Mucosa of descending colon (tissue), 3 donors: ENCODE results near the gene APOF. TPM values are rescaled to one million over a fixed set of nuclear protein-coding genes. Genes with fewer than 3 reads are reported as not detected.
A peak's percentile ranks its signal among the peaks of the same experiment; 100 is the strongest.

Source experiments
- ATAC-seq: fragments of 200-7000 bp; cut with Tn5 transposase; one replicate; pipeline ENCODE4 v1.9.1; 2020; ENCODE audit warnings: mild to moderate bottlenecking, moderate library complexity
- DNase-seq, 3 donors: peaks; one replicate each; pipeline ENCODE4 v3.0.0-alpha.2; 2020
- H3K36me3 ChIP-seq: fragments of 200-600 bp; one replicate; pipeline ENCODE4 v1.8.0; 2021; ENCODE audit warnings: low read depth, mild to moderate bottlenecking
- H3K4me1 ChIP-seq: fragments of 200-600 bp; one replicate; pipeline ENCODE4 v1.8.0; 2021; ENCODE audit warnings: low read depth, mild to moderate bottlenecking
- H3K4me3 ChIP-seq: fragments of 200-600 bp; one replicate; pipeline ENCODE4 v1.8.0; 2021; ENCODE audit warnings: mild to moderate bottlenecking
- H3K9me3 ChIP-seq: fragments of 200-600 bp; one replicate; pipeline ENCODE4 v1.8.0; 2021; ENCODE audit warnings: mild to moderate bottlenecking
- intact Hi-C, 2 donors: fragments of 100-400 bp; cut with DNase I in 1 of 2; cut with micrococcal nuclease in 1 of 2; formaldehyde crosslinking; loops; one replicate each; pipeline versions ENCODE4 v1.11.0 to v1.11.1; 2022; cut with DNase I, micrococcal nuclease
- total RNA-seq, 3 donors: library from RNA; stranded (reverse); fragmentation: NEBNext Ultra II Directional in 2 of 3; extraction: Animal tissue kit (Norgen Biotek cat#: 25700) in 2 of 3; gene quantifications; one replicate each; pipeline versions ENCODE4 v1.2.1 to v1.2.4, GENCODE V29; 2021 to 2023
- TF ChIP-seq, protein P1 (sequence below): fragments of 200-600 bp; IDR thresholded peaks from one replicate; pipeline ENCODE4 v1.8.0; 2022; ENCODE audit warnings: antibody characterized with exemption, mild to moderate bottlenecking
- donor health status: DM: no; HTN: no; CAD: no; lungs with moderate emphysema.
- donor health status: DM: no; HTN: no; CAD: no.
- donor health status: DM: no; HTN: yes; CAD: no.

The APOF gene
- total RNA-seq, 3 donors from 2014 or later: not detected

DNA sequence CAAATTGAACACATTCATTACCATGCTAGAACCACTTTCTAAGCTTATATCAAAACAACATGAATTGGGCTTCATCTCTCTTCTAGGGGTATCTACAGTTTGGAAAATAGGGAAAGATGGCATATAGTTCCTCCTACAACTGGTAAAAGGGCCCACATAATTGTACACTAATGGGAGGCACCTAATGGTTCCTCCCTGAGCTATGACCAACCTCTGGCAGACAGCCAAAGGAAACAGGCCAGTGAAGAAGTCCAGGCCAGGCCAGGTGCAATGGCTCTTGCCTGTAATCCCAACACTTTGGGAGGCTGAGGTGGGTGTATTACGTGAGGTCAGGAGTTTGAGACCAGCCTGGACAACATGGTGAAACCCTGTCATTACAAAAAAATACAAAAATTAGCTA is 23.2 kb upstream of the APOF start:
- H3K36me3 ChIP-seq: no peaks in the 10 kb centered on the region
- DNase-seq: no peak
- TF ChIP-seq, protein P1, sequence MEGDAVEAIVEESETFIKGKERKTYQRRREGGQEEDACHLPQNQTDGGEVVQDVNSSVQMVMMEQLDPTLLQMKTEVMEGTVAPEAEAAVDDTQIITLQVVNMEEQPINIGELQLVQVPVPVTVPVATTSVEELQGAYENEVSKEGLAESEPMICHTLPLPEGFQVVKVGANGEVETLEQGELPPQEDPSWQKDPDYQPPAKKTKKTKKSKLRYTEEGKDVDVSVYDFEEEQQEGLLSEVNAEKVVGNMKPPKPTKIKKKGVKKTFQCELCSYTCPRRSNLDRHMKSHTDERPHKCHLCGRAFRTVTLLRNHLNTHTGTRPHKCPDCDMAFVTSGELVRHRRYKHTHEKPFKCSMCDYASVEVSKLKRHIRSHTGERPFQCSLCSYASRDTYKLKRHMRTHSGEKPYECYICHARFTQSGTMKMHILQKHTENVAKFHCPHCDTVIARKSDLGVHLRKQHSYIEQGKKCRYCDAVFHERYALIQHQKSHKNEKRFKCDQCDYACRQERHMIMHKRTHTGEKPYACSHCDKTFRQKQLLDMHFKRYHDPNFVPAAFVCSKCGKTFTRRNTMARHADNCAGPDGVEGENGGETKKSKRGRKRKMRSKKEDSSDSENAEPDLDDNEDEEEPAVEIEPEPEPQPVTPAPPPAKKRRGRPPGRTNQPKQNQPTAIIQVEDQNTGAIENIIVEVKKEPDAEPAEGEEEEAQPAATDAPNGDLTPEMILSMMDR: no peak
- H3K4me1 ChIP-seq: no peaks in the 10 kb centered on the region
- intact Hi-C loops: no loop called here
- H3K9me3 ChIP-seq: no peaks in the 10 kb centered on the region
- no peak overlapping the region for H3K4me3 ChIP-seq
- no peak for ATAC-seq

GRCh38 chr12:56382611-56383010 is 20.0 kb upstream of the APOF start:
- Histone ChIP-seq H3K36me3 (no peaks in the 10 kb centered on the region), H3K4me1 (no peaks in the 10 kb centered on the region), H3K9me3 (no peaks in the 10 kb centered on the region), H3K4me3 (no peak overlapping the region)
- intact Hi-C loops: no loop called here
- ATAC-seq: no peak
- no peak for DNase-seq
- TF ChIP-seq, protein P1: no peak

DNA sequence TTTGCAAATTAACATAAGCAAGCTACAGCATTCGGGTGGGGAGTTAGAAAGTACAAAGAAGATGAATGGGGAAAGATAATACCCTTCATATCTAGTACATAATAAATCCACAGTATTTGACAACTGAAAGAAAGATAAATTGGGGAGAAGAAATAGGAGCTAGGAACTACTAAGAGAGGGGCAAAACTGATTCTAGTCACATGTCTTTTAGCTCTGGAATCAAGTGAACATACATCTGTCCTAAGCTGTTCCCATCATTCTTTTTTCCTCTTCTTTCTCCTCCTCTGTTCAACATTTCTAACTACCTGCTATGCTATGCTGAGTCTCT is 15.3 kb upstream of the APOF start:
- no peak for ATAC-seq
- intact Hi-C loops: no loop called here
- no peaks in the 10 kb centered on the region for H3K9me3 ChIP-seq

DNA sequence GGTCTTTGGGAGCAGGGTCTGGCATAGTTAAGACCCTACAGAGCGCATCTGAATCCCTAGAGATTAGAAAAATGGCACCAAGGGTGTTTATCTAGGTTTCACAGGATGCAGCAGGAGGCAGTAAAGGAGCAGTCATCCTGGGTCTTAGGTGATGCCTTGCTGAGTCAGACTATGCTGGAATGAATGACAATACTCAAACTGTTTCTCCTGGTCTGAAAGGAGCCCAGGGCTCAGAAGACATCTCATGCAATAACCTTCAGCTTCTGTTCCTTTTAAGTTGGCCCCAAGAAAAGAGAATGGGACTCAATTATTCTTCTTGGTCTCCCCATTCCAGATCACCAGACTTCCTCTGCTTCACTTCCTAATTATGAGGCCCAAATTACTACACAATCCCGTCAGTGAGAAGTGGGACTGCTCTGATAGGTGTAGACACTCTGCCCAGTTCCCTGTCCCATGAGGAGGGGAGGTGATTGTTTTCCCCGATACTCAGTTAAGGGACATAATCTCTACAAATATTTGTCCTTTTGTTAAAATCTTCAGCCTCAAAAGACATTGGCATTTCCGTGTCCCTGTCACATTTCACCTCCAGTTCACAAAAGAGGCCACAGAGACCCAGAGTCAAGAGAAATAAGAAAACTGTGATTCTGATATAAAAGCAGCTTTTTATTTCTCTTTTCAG is 14.8 kb upstream of the APOF start:
- DNase-seq: no peak
- no peak for ATAC-seq
- intact Hi-C loops: no loop called here

More for the DNA sequence above, 15.3 kb upstream of the APOF start:
- Histone ChIP-seq H3K36me3 (no peaks in the 10 kb centered on the region), H3K4me1 (no peaks in the 10 kb centered on the region), H3K4me3 (no peak overlapping the region)
- DNase-seq: no peak
- TF ChIP-seq, protein P1: no peak

DNA sequence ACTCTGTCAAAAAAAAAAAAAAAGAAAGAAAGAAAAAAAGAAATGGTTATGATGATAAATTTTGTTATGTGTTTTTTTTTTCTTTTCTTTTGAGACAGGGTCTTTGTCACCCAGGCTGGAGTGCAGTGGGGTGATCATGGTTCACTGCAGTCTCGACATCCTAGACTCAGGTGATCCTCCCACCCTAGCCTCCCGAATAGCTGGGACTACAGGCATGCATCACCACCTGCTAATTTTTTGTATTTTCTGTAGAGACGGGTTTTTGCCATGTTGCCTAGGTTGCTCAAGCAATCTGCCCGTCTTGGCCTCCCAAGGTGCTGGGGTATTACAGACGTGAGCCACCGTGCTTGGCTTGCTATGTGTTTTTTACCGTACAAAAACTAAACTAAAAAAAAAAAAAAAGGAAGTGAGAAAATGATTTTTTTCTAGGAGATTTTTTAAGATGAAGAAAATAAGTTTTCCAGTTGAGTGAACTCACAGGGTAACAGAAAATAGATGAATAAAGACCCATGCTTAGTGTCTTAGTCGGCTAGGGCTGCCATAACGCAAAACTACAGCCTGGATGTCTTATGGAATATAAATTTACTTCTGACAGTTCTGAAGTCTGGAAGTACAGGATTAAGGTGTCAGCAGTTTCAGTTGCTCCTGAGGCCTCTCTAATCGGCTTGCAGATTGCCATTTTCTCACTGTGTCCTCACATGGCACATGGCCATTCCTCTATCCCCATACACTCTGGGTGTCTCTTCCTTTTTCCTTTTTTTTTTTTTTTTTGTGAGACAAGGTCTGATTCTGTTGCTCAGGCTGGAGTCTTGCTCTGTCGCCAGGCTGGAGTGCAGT is 13.2 kb upstream of the APOF start:
- intact Hi-C loops: no loop called here
- Histone ChIP-seq H3K4me3 (no peak overlapping the region), H3K9me3 (no peaks in the 10 kb centered on the region), H3K36me3 (no peaks in the 10 kb centered on the region), H3K4me1 (no peaks in the 10 kb centered on the region)
- DNase-seq (no peak), ATAC-seq (peak; percentile 41)
- TF ChIP-seq, protein P1: no peak

More for the DNA sequence above, 14.8 kb upstream of the APOF start:
- H3K4me3 ChIP-seq: no peak overlapping the region
- TF ChIP-seq, protein P1: no peak
- no peaks in the 10 kb centered on the region for H3K36me3 ChIP-seq
- H3K9me3 ChIP-seq: no peaks in the 10 kb centered on the region
- no peaks in the 10 kb centered on the region for H3K4me1 ChIP-seq
